ENCODE results near the gene ESF1.
"Not testable (repeated sequence)": the region's sequence is repeated elsewhere in the genome, so short reads cannot be mapped to it uniquely, and the experiment has no call there.

The ESF1 gene

DNA sequence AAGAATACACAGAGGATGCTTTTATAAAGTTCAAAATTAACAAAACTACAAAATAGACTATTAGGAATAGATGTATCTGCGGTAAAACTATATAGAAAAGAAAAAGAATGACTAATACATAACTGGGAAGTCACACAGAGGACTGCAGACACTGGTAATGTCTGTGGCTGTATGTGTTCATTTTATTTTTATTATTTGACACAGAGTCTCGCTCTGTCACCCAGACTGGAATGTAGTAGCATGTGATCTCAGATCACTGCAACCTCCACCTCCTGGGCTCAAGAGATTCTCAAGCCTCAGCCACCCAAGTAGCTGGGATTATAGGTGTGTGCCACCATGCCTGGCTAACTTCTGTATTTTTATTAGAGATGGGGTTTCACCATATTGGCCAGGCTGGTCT is 38.9 kb downstream of the ESF1 start:
- no peak overlapping the region for H3K4me3 ChIP-seq (replicated peaks; ENCODE audit: low read depth, low read length)
- no peak for TF ChIP-seq CTCF (IDR thresholded peaks at IDR 0.05; ENCODE audit: low read depth, low read length, missing control alignments)
- DNase-seq (ENCODE audit: extremely low read depth, low read depth): no peak

DNA sequence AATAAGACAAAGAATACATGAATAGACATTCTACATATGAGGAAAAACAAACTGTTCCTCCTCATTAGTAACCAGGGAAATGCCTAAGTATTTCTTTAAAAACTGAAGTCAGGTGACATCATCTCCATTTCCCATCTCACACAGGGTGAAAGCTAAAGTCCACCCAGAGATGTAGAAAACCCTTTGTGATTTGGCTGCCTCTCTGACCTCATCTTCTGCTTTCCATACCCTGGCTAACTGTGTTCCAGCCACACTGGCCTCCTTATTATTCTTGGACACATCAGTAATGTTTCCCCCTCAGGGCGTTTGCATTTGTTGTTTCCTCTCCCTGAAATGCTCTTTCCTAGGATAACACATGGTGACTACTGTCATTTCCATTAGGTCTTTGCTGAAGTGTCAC is 40.4 kb downstream of the ESF1 start:
- no peak for DNase-seq (ENCODE audit: extremely low read depth, low read depth)
- TF ChIP-seq CTCF (IDR thresholded peaks at IDR 0.05; ENCODE audit: low read depth, low read length, missing control alignments): no peak
- H3K4me3 ChIP-seq (replicated peaks; ENCODE audit: low read depth, low read length): no peak overlapping the region

- H3K4me3 ChIP-seq (replicated peaks; ENCODE audit: low read depth, low read length): no peak overlapping the region
- TF ChIP-seq CTCF (IDR thresholded peaks at IDR 0.05; ENCODE audit: low read depth, low read length, missing control alignments): no peak
- no peak for DNase-seq (ENCODE audit: extremely low read depth, low read depth)
Measured at GRCh38 chr20:13741879-13742278, 42.8 kb downstream of the ESF1 start.

DNA sequence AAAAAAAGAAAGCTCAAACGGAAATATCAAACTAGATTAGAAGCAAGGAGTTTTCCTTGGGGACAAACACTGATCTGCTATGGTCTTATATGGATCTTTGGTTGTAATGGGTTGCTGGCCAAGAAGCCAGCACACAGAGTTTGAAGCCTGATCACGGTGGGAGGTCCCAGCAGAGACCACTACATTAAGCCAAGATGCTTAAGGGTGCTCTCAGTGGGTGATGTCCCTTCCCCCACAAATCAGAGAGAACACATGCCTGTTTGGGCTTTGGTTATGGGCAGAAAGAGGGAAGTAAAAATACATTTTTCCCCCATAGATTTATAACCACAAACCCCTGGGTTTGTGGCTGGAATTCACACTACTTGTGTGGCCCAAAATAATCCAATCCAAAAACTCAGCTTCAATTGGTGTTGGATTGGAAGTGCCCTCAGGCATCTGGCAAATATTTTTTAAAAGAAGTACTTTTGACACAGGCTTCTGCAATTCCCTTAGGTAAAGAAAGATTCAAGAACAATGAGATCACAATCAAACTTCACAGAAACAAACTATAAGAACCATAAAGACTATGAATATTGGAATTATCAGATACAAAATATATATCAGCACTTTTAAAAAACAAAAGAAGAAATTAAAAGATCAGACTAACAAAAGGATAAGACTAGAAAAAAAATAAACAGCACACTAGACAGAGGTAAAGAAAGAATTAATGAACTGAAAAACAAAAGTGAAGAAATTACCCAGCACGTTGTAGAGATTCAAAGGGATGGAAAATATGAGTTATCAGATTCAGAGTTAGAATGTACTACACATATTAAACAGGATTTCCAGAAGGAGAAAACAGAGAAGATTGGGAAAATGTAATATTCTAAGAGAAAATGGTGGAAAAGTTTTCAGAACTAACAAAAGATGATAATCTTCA is 44.7 kb downstream of the ESF1 start:
- no peak overlapping the region for H3K4me3 ChIP-seq (replicated peaks; ENCODE audit: low read depth, low read length)
- TF ChIP-seq CTCF (IDR thresholded peaks at IDR 0.05; ENCODE audit: low read depth, low read length, missing control alignments): no peak
- no peak for DNase-seq (ENCODE audit: extremely low read depth, low read depth)

GRCh38 chr20:13738187-13738586 is 46.5 kb downstream of the ESF1 start:
- H3K4me3 ChIP-seq (replicated peaks; ENCODE audit: low read depth, low read length); DNase-seq (ENCODE audit: extremely low read depth, low read depth): not testable (repeated sequence)

DNA sequence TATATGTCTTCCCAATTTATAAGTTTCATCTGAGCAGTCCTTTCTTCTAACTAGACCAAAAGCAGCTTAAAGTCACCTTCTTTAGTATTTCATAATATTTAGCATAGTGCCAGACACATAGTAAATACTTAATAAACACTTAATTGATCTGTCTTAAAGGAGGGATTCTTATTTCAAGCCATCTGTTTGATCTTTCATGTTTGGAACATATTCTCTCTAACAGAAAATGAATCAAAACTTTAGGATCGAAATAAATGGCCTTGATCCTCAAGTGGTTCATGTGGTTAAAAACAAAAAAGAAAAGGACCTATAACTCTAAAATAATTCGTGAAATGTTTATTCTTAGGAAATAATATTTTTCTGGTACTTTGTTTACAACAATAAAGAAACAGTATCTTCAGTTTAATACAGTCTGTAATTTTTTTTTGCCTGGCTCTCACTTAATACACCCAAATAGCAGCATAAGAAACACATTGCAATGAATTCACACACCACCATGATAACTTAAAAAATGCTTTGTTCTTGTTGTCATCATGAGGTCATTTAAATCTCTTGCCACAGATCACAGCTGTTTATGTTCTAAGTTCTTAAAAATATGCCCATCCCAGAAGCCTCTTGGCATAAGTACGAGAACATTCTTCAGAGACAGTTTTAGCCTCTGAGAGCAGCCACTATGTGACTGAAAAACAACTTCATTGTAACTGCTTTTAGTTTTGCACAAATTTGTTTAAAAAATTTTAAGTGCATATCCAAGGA is 48.1 kb downstream of the ESF1 start:
- peak; percentile 2 for DNase-seq (ENCODE audit: extremely low read depth, low read depth)
- TF ChIP-seq CTCF (IDR thresholded peaks at IDR 0.05; ENCODE audit: low read depth, low read length, missing control alignments): no peak
- no peak overlapping the region for H3K4me3 ChIP-seq (replicated peaks; ENCODE audit: low read depth, low read length)

- no peak overlapping the region for H3K4me3 ChIP-seq (replicated peaks; ENCODE audit: low read depth, low read length)
- DNase-seq (ENCODE audit: extremely low read depth, low read depth): no peak
- TF ChIP-seq CTCF (IDR thresholded peaks at IDR 0.05; ENCODE audit: low read depth, low read length, missing control alignments): no peak
Measured at GRCh38 chr20:13735826-13736225, 48.9 kb downstream of the ESF1 start.

Data from HFF-Myc (cell line).